Uterus (tissue), 4 donors: Measurements from ENCODE around the gene KRT31. TPM values are rescaled to one million over a fixed set of nuclear protein-coding genes. Genes with fewer than 3 reads are reported as not detected.

Experiments
- DNase-seq, 2 donors: peaks; one replicate each; pipeline ENCODE4 v3.0.0-alpha.2; 2019 to 2020
- H3K27ac ChIP-seq, 2 donors: fragments of 200-600 bp; sonication (generic); 1 replicate in 1 of 2; 2 replicates in 1 of 2; pipeline ENCODE4 v1.5.1; 2016 to 2018
- H3K27me3 ChIP-seq, 2 donors: fragments of 200-600 bp; sonication (generic); one replicate each; pipeline ENCODE4 v1.5.1; 2018 to 2019; ENCODE audit warnings: control low read depth in 1 of 2
- H3K36me3 ChIP-seq, 2 donors: fragments of 200-600 bp; sonication (generic); one replicate each; pipeline ENCODE4 v1.5.1; 2019; ENCODE audit warnings: control low read depth in 1 of 2
- H3K4me1 ChIP-seq, 2 donors: fragments of 200-600 bp; sonication (generic); one replicate each; pipeline ENCODE4 v1.5.1; 2018 to 2019; ENCODE audit warnings: control low read depth in 1 of 2
- H3K4me3 ChIP-seq, 2 donors: fragments of 200-600 bp; sonication (generic); 1 replicate in 1 of 2; 2 replicates in 1 of 2; pipeline ENCODE4 v1.5.1; 2018 to 2019; ENCODE audit warnings: mild to moderate bottlenecking in 1 of 2
- H3K9me3 ChIP-seq, 2 donors: fragments of 200-600 bp; sonication (generic); one replicate each; pipeline ENCODE4 v1.5.1; 2019; ENCODE audit warnings: control low read depth in 1 of 2
- POLR2A ChIP-seq, 2 donors: fragments of 450-650 bp; IDR thresholded peaks; one replicate each; pipeline ENCODE4 v1.6.1; 2016; ENCODE audit warnings: antibody characterized with exemption in 2 of 2, mild to moderate bottlenecking in 1 of 2, moderate library complexity in 1 of 2
- intact Hi-C: fragments of 100-400 bp; cut with DNase I; formaldehyde crosslinking; loops from one replicate; pipeline ENCODE4 v1.15.1; 2023; ENCODE audit warnings: low total_unique reads
- total RNA-seq, 4 donors: library from RNA; depleted of rRNA in 3 of 4; stranded (reverse); fragments of >200 nt in 3 of 4; gene quantifications; one replicate each; pipeline versions ENCODE4 v1.1.0 to v1.2.4, GENCODE V29; 2014 to 2023
- TF ChIP-seq, protein P1 (sequence below), 4 experiments: fragments of 200-600 bp in 2 of 4; fragments of 450-650 bp in 2 of 4; sonication (generic) in 2 of 4; IDR thresholded peaks; one replicate each; pipeline ENCODE4 v1.5.1; 2016 to 2019; ENCODE audit warnings: antibody characterized with exemption in 4 of 4, mild to moderate bottlenecking in 2 of 4, moderate library complexity in 1 of 4
- donor health status: DM: yes; HTN: yes; CAD: no.

KRT31 gene
- not detected for total RNA-seq

- Histone ChIP-seq H3K9me3 (no peaks in the 10 kb centered on the region), H3K4me3 (no peak within 1 kb of the TSS), H3K27ac (no peak within 1 kb of the TSS), H3K27me3 (no peaks in the 10 kb centered on the region), H3K4me1 (no peaks in the 10 kb centered on the region), H3K36me3 (no peaks in the 10 kb centered on the region)
- DNase-seq, result no peak
- TF ChIP-seq, protein P1, sequence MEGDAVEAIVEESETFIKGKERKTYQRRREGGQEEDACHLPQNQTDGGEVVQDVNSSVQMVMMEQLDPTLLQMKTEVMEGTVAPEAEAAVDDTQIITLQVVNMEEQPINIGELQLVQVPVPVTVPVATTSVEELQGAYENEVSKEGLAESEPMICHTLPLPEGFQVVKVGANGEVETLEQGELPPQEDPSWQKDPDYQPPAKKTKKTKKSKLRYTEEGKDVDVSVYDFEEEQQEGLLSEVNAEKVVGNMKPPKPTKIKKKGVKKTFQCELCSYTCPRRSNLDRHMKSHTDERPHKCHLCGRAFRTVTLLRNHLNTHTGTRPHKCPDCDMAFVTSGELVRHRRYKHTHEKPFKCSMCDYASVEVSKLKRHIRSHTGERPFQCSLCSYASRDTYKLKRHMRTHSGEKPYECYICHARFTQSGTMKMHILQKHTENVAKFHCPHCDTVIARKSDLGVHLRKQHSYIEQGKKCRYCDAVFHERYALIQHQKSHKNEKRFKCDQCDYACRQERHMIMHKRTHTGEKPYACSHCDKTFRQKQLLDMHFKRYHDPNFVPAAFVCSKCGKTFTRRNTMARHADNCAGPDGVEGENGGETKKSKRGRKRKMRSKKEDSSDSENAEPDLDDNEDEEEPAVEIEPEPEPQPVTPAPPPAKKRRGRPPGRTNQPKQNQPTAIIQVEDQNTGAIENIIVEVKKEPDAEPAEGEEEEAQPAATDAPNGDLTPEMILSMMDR (IDR thresholded peaks at IDR 0.05), result no peak
- TF ChIP-seq POLR2A (IDR thresholded peaks at IDR 0.05), result no peak
- intact Hi-C loops, result no loop called here
These were observed at the start of gene KRT31 for GRCh38 chr17:41396996-41397660. TSS of gene KRT31 (minus strand) at chr17:41397608. CDS start at chr17:41397539, 69 bp downstream.

GRCh38 chr17:41446806-41447205 lies 49.4 kb upstream of the KRT31 start:
- Histone ChIP-seq H3K27me3 (no peaks in the 10 kb centered on the region), H3K27ac (no peak overlapping the region), H3K36me3 (no peaks in the 10 kb centered on the region), H3K9me3 (no peaks in the 10 kb centered on the region), H3K4me3 (no peak overlapping the region), H3K4me1 (no peaks in the 10 kb centered on the region)
- no peak for TF ChIP-seq POLR2A (IDR thresholded peaks at IDR 0.05)
- intact Hi-C loops, result no loop called here
- no peak for DNase-seq

GRCh38 chr17:41444640-41445039 lies 47.2 kb upstream of the KRT31 start:
- intact Hi-C loops, result no loop called here
- H3K27me3 ChIP-seq, result no peaks in the 10 kb centered on the region
- no peaks in the 10 kb centered on the region for H3K36me3 ChIP-seq
- H3K27ac ChIP-seq, result no peak overlapping the region
- TF ChIP-seq, protein P1 (IDR thresholded peaks at IDR 0.05), result no peak
- no peak for TF ChIP-seq POLR2A (IDR thresholded peaks at IDR 0.05)
- no peaks in the 10 kb centered on the region for H3K9me3 ChIP-seq
- no peaks in the 10 kb centered on the region for H3K4me1 ChIP-seq
- DNase-seq, result no peak
- no peak overlapping the region for H3K4me3 ChIP-seq

GRCh38 chr17:41444186-41444585 lies 46.8 kb upstream of the KRT31 start:
- intact Hi-C loops, result no loop called here
- DNase-seq, result no peak
- no peaks in the 10 kb centered on the region for H3K4me1 ChIP-seq
- TF ChIP-seq, protein P1 (IDR thresholded peaks at IDR 0.05), result no peak
- no peak overlapping the region for H3K4me3 ChIP-seq
- H3K27ac ChIP-seq, result no peak overlapping the region
- no peaks in the 10 kb centered on the region for H3K27me3 ChIP-seq
- H3K9me3 ChIP-seq, result no peaks in the 10 kb centered on the region
- no peaks in the 10 kb centered on the region for H3K36me3 ChIP-seq

GRCh38 chr17:41442739-41443138 lies 45.3 kb upstream of the KRT31 start:
- no peaks in the 10 kb centered on the region for H3K27me3 ChIP-seq
- H3K4me1 ChIP-seq, result no peaks in the 10 kb centered on the region
- no peak for TF ChIP-seq POLR2A (IDR thresholded peaks at IDR 0.05)
- TF ChIP-seq, protein P1 (IDR thresholded peaks at IDR 0.05), result no peak
- H3K9me3 ChIP-seq, result no peaks in the 10 kb centered on the region
- H3K36me3 ChIP-seq, result no peaks in the 10 kb centered on the region
- no peak for DNase-seq
- no peak overlapping the region for H3K27ac ChIP-seq
- intact Hi-C loops, result no loop called here
- H3K4me3 ChIP-seq, result no peak overlapping the region
